Measurements from ENCODE around the gene ZNF615.
"Not testable (repeated sequence)": the region's sequence is repeated elsewhere in the genome, so short reads cannot be mapped to it uniquely, and the experiment has no call there.

ZNF615 gene

DNA sequence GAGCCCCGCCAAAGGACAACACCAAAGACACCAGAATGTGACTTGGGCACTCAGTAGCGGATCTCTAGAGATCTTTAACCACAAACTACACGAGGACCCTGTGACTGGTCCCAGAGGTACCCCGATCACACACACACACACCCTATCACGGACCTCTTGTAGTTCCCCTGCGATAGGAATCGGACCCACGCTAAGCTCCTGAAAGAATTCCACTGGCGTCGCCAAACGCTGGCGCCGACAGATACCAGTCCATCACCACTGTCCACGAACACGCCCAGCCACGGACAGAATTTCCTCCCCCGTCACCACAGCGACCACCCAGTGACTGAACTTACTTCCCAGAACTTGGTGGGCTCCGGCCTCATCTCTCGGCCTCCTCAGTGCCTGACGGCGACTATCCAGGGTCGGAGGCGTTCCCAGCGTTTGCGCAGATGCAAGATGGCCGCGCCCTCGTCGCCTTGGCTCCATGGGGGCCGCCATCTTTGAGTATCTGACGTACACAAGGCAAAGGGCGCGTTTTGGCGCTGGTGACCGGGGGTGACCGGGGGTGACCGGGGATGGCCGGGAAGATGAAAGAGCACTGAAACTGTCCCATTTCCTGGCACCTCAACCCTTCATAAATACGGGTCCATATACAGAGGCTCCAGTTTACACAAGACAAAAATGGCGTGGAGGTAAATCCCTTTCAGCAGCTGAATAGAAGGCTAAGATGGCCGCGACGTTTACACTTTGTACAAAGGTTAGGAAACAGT, at the start of gene ZNF615:
ZNF615 (minus strand) TSS at position 406 of the 752 bp plus-strand sequence. CDS start 4,500 bp downstream, outside the sequence.
- no peak for TF ChIP-seq ZFX (IDR thresholded peaks at IDR 0.05; ENCODE audit: borderline replicate concordance)
- H3K27ac ChIP-seq: peak within 1 kb of the TSS; percentile 80

DNA sequence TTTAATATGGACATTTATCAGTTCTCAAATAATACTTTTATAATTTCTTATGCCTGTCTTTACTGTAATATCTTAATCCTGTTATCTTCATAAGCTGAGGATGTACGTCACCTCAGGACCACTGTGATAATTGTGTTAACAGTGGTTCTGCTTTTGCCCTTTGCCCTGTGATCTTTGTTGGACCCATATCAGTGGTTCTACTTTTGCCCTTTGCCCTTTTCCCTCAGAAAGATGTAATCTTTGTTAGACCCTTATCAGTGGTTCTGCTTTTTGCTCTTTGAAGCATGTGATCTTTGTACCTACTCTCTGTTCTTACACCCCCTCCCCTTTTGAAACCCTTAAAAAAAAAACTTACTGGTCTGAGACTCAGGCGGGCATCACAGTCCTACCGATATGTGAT, 48.5 kb upstream of the ZNF615 start:
- not testable (repeated sequence) for H3K27ac ChIP-seq

DNA sequence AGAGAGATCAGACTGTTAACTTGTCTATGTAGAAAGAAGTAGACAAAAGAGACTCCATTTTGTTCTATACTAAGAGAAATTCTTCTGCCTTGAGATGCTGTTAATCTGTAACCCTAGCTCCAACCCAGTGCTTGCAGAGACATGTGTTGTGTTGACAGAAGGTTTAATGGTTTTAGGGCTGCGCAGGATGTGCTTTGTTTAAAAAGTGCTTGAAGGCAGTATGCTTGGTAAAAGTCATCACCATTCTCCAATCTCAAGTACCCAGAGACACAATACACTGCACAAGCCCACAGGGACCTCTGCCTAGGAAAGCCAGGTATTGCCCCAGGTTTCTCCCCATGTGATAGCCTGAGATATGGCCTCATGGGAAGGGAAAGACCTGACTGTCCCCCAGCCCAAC, 43.7 kb upstream of the ZNF615 start:
- not testable (repeated sequence) for H3K27ac ChIP-seq

DNA sequence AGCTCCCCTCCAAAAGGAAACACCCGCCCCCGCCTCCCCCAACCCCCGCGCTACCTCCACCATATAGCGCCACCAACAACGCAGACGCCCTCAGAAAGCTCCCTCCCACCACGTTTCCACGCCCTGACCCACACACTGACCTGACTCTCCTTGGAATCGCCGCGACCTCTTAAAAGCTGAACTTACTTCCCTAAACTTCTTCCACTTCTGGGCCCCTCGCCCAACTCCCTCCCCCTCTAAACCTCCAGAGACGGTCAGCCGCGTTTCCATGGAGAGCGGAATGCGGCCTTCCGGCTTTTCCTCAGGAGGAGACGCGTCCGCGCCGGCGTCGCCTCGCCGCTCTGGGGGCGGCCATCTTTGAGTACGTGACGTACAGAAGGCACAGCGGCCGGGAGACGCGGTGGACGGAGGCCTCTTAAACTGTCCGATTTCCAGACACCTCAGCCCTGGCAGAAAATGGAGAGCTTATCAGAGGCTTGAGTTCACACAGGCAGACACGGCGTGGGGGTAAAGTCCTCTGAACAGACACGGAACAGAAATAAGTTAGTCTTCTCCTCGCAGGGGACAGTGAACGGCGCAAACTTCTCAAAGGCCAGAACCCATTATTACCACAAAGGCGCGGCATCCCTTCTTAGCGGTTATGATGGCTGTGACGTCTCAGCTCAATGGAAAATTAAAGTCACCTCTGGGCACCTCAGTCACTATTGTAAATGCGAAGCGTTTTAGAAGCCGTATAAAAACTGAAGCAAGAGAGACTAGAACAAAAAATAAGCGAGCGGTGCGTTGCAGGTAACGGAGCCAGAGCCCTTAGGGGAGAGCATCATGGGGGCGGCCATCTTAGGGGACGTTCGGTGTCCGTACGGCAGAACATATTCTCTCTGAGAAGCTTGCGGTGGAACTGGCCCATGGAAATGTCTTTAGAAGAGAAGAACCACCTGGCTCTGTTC, 40.8 kb upstream of the ZNF615 start, which contains the start of gene ZNF432:
ZNF432 (minus strand) TSS at position 284 of the 947 bp plus-strand sequence. CDS start 1,970 bp downstream, outside the sequence.
- peak within 1 kb of the TSS; percentile 69 for H3K27ac ChIP-seq

DNA sequence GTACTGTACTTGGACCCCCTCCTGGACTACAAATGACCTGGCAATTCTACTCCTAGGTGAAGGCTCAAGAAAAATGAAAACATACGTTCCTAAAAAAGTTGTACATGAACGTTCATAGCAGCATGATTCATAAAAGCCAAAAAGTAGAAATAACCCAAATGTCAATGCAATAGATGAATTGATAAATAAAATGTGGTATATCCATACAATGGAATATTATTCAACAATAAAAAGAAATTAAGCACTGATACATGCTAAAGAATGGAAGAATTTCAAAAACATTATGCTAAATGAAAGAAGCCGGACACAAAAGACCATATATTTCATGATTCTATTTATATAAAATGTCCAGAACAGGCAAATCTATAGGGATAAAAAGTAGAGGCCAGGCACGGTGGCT, 31.2 kb upstream of the ZNF615 start:
- no peak overlapping the region for H3K27ac ChIP-seq
- no peak for TF ChIP-seq ZFX (IDR thresholded peaks at IDR 0.05; ENCODE audit: borderline replicate concordance)
- TF ChIP-seq, protein P1, sequence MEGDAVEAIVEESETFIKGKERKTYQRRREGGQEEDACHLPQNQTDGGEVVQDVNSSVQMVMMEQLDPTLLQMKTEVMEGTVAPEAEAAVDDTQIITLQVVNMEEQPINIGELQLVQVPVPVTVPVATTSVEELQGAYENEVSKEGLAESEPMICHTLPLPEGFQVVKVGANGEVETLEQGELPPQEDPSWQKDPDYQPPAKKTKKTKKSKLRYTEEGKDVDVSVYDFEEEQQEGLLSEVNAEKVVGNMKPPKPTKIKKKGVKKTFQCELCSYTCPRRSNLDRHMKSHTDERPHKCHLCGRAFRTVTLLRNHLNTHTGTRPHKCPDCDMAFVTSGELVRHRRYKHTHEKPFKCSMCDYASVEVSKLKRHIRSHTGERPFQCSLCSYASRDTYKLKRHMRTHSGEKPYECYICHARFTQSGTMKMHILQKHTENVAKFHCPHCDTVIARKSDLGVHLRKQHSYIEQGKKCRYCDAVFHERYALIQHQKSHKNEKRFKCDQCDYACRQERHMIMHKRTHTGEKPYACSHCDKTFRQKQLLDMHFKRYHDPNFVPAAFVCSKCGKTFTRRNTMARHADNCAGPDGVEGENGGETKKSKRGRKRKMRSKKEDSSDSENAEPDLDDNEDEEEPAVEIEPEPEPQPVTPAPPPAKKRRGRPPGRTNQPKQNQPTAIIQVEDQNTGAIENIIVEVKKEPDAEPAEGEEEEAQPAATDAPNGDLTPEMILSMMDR (IDR thresholded peaks at IDR 0.05): no peak

More for the DNA sequence above, 40.8 kb upstream of the ZNF615 start, which contains the start of gene ZNF432:
- TF ChIP-seq, protein P1 (IDR thresholded peaks at IDR 0.05): no peak
- TF ChIP-seq ZFX (IDR thresholded peaks at IDR 0.05; ENCODE audit: borderline replicate concordance): no peak

DNA sequence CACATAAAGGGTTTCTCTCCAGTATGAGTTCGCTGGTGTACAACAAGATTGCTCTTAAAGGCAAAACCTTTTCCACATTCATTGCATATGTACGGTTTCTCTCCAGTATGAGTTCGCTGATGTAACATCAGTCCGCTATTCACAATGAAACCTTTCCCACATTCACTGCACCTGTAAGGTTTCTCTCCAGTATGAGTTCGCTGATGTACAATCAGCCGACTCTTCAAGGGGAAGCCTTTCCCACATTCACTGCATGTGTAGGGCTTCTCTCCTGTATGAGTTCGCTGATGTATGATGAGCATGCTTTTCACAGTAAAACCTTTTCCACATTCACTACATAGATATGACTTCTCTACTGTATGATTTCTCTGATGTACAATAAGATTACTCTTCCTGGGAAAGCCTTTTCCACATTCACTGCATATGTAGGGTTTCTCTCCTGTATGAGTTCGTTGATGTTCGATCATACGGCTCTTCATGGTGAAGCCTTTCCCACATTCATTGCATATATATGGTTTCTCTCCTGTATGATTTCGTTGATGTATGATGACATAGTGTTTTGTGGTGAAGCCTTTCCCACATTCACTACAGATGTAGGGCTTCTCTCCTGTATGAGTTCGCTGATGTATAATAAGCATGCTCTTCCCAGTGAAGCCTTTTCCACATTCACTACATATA, 26.2 kb upstream of the ZNF615 start:
- no peak for TF ChIP-seq ZFX (IDR thresholded peaks at IDR 0.05; ENCODE audit: borderline replicate concordance)
- TF ChIP-seq, protein P1 (IDR thresholded peaks at IDR 0.05): no peak
- no peak overlapping the region for H3K27ac ChIP-seq

DNA sequence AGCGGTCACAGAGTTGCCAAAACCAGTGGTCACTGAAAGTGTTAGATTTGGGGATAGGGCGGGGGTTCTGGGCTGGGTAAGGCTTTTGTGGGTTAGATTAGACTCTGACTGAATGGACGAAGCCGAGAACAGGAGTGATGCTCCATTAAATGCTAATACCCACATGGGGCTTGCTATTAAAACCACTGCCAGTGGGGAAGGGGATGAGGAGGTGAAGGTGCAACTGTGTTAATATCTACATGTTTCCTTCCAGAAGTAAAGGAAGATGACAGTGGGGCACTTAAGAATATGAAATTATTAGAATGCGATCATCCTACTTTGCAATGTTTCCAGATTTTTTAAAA, 20.7 kb upstream of the ZNF615 start:
- no peak for TF ChIP-seq ZFX (IDR thresholded peaks at IDR 0.05; ENCODE audit: borderline replicate concordance)
- TF ChIP-seq, protein P1 (IDR thresholded peaks at IDR 0.05): no peak

DNA sequence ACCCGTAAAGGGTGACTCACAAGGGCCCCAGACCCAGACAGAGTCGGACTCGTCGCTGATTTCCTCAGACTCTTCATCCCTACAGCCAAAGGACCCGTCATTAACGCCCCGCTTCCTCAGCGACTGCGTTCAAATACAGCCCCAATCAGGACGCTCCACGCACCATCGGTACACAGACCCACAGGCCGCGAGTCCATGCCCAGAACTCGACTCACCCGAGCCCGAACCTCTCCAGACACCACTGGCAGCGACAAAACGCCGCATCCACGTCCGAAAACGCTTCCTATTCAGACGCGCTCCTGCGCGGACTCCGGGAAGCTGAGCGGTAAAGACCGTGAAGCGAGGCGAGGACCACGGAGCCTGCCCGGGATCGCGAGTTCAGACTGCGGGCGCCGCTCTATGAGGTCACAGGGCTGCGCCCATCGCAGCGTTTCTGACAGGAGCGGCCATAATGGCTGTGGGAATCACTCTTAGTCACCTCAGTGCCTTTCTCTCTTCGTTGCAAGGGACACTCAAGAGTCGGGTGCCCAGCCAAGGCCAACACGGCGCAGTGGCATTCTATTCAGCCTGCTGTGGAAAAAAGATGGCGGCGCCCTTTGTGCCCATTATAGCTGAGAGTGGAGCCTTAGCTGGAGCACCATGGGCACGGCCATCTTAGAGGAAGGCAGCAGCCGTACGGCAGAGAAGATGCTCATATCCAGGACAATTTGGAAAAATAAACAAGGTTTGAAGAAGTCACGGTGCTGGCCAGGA, 20.2 kb upstream of the ZNF615 start, which contains the start of gene ZNF614:
ZNF614 (minus strand) TSS at position 353 of the 753 bp plus-strand sequence. CDS start 2,634 bp downstream, outside the sequence.
- no peak for TF ChIP-seq ZFX (IDR thresholded peaks at IDR 0.05; ENCODE audit: borderline replicate concordance)
- TF ChIP-seq, protein P1 (IDR thresholded peaks at IDR 0.05): no peak
- peak within 1 kb of the TSS; percentile 87 for H3K27ac ChIP-seq

More for the DNA sequence above, 20.7 kb upstream of the ZNF615 start:
- peak overlapping the region; percentile 87 for H3K27ac ChIP-seq

DNA sequence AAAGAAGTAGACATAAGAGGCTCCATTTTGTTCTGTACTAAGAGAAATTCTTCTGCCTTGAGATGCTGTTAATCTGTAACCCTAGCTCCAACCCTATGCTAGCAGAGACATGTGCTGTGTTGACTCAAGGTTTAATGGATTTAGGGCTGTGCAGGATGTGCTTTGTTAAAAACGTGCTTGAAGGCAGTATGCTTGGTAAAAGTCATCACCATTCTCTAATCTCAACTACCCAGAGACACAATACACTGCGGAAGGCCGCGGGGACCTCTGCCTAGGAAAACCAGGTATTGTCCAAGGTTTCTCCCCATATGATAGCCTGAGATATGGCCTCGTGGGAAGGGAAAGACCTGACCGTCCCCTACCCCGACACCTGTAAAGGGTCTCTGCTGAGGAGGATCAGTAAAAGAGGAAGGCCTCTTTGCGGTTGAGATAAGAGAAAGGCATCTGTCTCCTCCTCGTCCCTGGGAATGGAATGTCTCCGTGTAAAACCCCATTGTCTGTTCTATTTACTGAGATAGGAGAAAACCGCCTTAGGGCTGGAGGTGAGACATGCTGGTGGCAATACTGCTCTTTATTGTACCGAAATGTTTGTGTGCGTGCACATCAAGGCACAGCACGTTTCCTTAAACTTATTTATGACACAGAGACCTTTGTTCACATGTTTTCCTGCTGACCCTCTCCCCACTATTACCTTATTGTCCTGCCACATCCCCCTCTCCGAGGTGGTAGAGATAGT, 18.4 kb upstream of the ZNF615 start:
- not testable (repeated sequence) for H3K27ac ChIP-seq

DNA sequence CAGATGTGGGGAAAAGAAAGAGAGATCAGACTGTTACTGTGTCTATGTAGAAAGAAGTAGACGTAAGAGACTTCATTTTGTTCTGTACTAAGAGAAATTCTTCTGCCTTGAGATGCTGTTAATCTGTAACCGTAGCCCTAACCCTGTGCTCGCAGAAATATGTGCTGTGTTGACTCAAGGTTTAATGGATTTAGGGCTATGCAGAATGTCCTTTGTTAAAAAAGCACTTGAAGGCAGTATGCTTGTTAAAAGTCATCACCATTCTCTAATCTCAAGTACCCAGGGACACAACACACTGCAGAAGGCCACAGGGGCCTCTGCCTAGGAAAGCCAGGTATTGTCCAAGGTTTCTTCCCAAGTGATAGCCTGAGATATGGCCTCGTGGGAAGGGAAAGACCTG, 16.5 kb upstream of the ZNF615 start:
- not testable (repeated sequence) for H3K27ac ChIP-seq
